GM10266 (cell line): ENCODE data around the gene KANK3.
"Not testable (repeated sequence)": the region's sequence is repeated elsewhere in the genome, so short reads cannot be mapped to it uniquely, and the experiment has no call there.

Experiments used
- DNase-seq: peaks from one replicate; pipeline ENCODE4 v3.0.0; 2012; ENCODE audit errors: extremely low spot score
- CTCF ChIP-seq: IDR thresholded peaks from 2 replicates; pipeline ENCODE4 v1.5.1; 2012; ENCODE audit warnings: mild to moderate bottlenecking, low read depth; ENCODE audit not compliant: control insufficient read depth, insufficient read depth; ENCODE audit errors: missing control alignments

The KANK3 gene

GRCh38 chr19:8304841-8305621, 38.0 kb downstream of the KANK3 start:
- DNase-seq = no peak
- no peak for TF ChIP-seq CTCF

DNA sequence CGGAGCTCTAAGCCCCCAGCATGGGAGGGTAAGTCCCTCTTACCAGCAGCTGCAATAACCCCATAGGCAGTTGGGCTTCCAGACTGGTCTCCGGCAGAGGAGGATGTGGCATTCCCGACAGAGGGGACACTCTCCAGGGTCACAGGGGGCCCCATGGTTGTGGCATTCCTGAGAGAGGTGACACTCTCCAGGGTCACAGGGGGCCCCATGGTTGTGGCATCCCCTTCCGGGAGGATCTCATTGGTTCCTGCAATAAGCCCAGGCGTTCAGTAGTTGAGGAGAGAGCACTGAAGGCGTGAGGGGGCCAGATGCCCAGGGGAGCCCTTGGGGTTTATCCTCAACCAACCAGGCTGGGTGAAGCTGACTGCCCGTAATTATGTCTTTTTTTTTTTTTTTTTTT, 40.3 kb downstream of the KANK3 start:
- no peak for TF ChIP-seq CTCF
- DNase-seq = no peak

DNA sequence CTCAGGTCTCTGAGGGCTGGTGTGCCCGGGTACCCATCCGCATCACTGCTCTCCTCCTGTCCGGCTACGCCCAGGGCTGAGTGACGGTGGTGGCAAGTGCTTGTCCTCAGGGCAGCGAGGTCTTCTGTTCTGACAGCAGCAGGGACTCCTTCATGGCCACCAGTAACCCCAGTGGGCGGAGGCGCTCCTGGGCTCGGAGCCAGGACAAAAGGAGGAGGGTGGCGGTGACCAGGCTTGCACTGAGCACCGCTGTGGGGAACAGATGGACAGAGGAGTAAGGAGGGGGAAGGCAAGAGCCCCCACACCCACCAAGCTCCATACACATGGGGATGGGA, 40.7 kb downstream of the KANK3 start:
- TF ChIP-seq CTCF = no peak
- no peak for DNase-seq

- not testable (repeated sequence) for DNase-seq
Observed at GRCh38 chr19:8291337-8291736, 51.7 kb downstream of the KANK3 start.

DNA sequence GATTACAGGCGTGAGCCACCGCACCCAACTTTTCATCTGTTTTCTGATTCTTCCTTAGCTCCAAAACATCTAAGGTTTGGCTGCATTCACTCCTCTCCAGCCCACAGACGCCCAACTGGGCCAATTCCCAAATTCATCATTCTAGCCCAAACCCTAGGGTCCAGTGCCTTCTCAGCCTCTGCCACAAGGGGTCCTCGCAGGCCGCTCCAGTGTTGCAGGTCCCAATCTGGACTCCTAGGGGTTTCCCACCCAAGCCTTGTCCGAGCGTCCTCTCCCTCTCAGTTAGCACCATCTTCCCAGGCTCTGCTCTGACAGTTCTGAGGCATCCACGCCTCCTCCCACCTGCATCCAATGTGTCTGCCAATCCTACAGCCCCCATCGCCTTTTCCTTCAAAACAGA, 66.6 kb downstream of the KANK3 start:
- not testable (repeated sequence) for DNase-seq
